HepG2 (cell line): ENCODE data around the gene SLC38A2. TPM values are rescaled to one million over a fixed set of nuclear protein-coding genes. Genes with fewer than 3 reads are reported as not detected.

ENCODE experiments used
- ARNT2 ChIP-seq: sonication (generic); formaldehyde crosslinking; IDR thresholded peaks from 2 replicates; pipeline ENCODE4 v1.8.0; 2022; ENCODE audit warnings: mild to moderate bottlenecking, low read depth, missing genetic modification reagents, moderate library complexity
- ATRX ChIP-seq: sonication (generic); formaldehyde crosslinking; IDR thresholded peaks from 2 replicates; pipeline ENCODE4 v1.4.0; 2020; ENCODE audit warnings: missing genetic modification reagents, borderline replicate concordance
- CEBPB ChIP-seq: IDR thresholded peaks from 2 replicates; pipeline ENCODE4 v1.6.1; 2011; ENCODE audit warnings: low read depth, low read length, improper control_type of control experiment, borderline replicate concordance
- FOXA3 ChIP-seq: IDR thresholded peaks from 2 replicates; pipeline ENCODE4 v1.6.1; 2016; ENCODE audit warnings: missing genetic modification reagents, missing compliant biosample characterization
- GPN1 ChIP-seq: sonication (generic); formaldehyde crosslinking; IDR thresholded peaks from 2 replicates; pipeline ENCODE4 v1.5.1; 2020; ENCODE audit warnings: missing genetic modification reagents, borderline replicate concordance
- GTF2F1 ChIP-seq: fragments of 150-350 bp; IDR thresholded peaks from 2 replicates; pipeline ENCODE4 v1.6.1; 2014; ENCODE audit warnings: low read length
- NAIF1 ChIP-seq: sonication (generic); formaldehyde crosslinking; IDR thresholded peaks from 2 replicates; pipeline ENCODE4 v1.5.0; 2020; ENCODE audit warnings: mild to moderate bottlenecking, missing genetic modification reagents, borderline replicate concordance
- NR2F2 ChIP-seq: IDR thresholded peaks from 2 replicates; pipeline ENCODE4 v1.6.1; 2012; ENCODE audit warnings: low read depth, inconsistent platforms, borderline replicate concordance
- PCBP2 ChIP-seq: fragments of 200-400 bp; formaldehyde crosslinking; optimal IDR thresholded peaks from 2 replicates; pipeline ENCODE3; 2018; ENCODE audit warnings: low read length, low read depth; ENCODE audit not compliant: poor library complexity, severe bottlenecking
- RAD21 ChIP-seq: fragments of 450-650 bp; formaldehyde crosslinking; IDR thresholded peaks from 2 replicates; pipeline ENCODE4 v1.5.0; 2020; ENCODE audit warnings: mild to moderate bottlenecking
- REPIN1 ChIP-seq: sonication (generic); formaldehyde crosslinking; IDR thresholded peaks from 2 replicates; pipeline ENCODE4 v1.8.0; 2022; ENCODE audit warnings: missing genetic modification reagents, low read depth, mild to moderate bottlenecking, borderline replicate concordance
- SALL1 ChIP-seq: sonication (generic); formaldehyde crosslinking; IDR thresholded peaks from 2 replicates; pipeline ENCODE4 v1.8.0; 2022; ENCODE audit warnings: mild to moderate bottlenecking, missing genetic modification reagents
- ZMYM4 ChIP-seq: sonication (generic); formaldehyde crosslinking; IDR thresholded peaks from 2 replicates; pipeline ENCODE4 v1.8.1; 2023; ENCODE audit warnings: mild to moderate bottlenecking, missing genetic modification reagents
- ZNF496 ChIP-seq: sonication (generic); formaldehyde crosslinking; IDR thresholded peaks from 2 replicates; pipeline ENCODE4 v1.8.1; 2023; ENCODE audit warnings: mild to moderate bottlenecking, moderate library complexity, missing genetic modification reagents; ENCODE audit not compliant: insufficient replicate concordance
- polyA plus RNA-seq, 8 experiments: library from polyadenylated mRNA; depleted of rRNA in 3 of 8; stranded (reverse) in 7 of 8; unstranded in 1 of 8; fragments of >200 nt; fragmentation: Illumina TruSeq in 4 of 8; extraction: Trizol in 4 of 8; gene quantifications; 2 replicates each; pipeline versions ENCODE4 v1.2.1 to v1.2.3, GENCODE V29; 2011 to 2016; ENCODE audit warnings: low read depth in 4 of 8, missing spikeins in 1 of 8, mixed read lengths in 1 of 8; ENCODE audit not compliant: insufficient read depth in 1 of 8
- total RNA-seq, 5 experiments: library from RNA; depleted of rRNA; stranded (reverse); fragments of >200 nt; fragmentation: Illumina TruSeq; extraction: Trizol; gene quantifications; 2 replicates each; pipeline ENCODE4 v1.2.3, GENCODE V29; 2016; ENCODE audit warnings: low read depth in 1 of 5
- TF ChIP-seq, protein P1 (sequence below): sonication (generic); formaldehyde crosslinking; IDR thresholded peaks from 2 replicates; pipeline ENCODE4 v1.4.0; 2020; ENCODE audit warnings: mild to moderate bottlenecking, missing genetic modification reagents, borderline replicate concordance
- TF ChIP-seq, protein P2 (sequence below): sonication (generic); formaldehyde crosslinking; IDR thresholded peaks from 2 replicates; pipeline ENCODE4 v1.5.0; 2020; ENCODE audit warnings: missing genetic modification reagents
- TF ChIP-seq, protein P3 (sequence below), 2 experiments: IDR thresholded peaks; 2 replicates each; pipeline ENCODE4 v1.6.1; 2011 to 2012; ENCODE audit warnings: low read length in 2 of 2, borderline replicate concordance in 1 of 2, low read depth in 1 of 2, mild to moderate bottlenecking in 1 of 2, moderate library complexity in 1 of 2

SLC38A2 gene
- total and polyA plus RNA-seq, 2 of the 13 experiments (the other 11 are each of a cell fraction or from before 2014, with no cell fraction given), result 368 to 880 TPM

DNA sequence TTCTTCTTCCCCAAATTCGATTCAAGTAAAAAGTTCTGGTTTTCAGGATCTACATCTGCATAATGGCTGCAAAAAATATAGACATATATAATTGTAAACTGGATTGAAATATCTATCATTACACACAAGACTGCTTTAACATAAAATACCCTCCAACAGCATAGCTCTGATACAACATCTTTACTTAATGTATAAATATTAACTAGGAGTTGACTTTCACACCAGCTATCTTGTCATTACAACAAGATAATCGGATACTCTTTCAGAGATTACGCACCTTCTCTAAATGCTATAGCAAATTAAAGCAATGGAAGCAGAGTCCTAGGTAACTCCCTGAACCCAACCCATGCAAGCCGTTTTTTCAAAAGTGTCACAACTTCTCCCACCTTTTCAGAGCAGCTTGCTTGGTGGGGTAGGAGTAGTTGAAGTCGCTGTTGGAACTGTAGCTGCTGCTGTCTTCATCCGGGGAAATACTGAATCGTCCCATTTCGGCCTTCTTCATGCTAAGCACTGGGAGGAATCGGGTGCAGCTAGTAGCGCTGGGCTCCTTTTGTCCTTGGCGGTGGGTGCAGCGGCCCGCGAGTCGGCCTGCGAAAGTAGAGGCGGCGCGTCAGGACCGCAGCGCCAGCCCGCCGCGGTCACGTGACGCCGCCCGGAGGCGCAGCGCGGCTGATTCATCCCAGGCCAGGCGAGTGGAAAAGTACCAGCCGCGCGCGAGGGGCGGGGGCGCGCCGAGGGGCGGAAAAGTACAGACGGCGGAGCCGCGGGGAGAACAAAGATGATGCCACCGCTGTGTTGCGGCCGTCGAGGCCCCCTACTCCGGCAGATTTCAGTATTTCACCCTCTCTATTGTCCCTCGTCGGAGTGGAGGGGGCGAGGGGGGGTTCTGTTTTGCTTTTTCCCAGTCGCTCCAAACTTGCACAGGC lies 1.5 kb downstream of the SLC38A2 start (continued):
- TF ChIP-seq, protein P1, sequence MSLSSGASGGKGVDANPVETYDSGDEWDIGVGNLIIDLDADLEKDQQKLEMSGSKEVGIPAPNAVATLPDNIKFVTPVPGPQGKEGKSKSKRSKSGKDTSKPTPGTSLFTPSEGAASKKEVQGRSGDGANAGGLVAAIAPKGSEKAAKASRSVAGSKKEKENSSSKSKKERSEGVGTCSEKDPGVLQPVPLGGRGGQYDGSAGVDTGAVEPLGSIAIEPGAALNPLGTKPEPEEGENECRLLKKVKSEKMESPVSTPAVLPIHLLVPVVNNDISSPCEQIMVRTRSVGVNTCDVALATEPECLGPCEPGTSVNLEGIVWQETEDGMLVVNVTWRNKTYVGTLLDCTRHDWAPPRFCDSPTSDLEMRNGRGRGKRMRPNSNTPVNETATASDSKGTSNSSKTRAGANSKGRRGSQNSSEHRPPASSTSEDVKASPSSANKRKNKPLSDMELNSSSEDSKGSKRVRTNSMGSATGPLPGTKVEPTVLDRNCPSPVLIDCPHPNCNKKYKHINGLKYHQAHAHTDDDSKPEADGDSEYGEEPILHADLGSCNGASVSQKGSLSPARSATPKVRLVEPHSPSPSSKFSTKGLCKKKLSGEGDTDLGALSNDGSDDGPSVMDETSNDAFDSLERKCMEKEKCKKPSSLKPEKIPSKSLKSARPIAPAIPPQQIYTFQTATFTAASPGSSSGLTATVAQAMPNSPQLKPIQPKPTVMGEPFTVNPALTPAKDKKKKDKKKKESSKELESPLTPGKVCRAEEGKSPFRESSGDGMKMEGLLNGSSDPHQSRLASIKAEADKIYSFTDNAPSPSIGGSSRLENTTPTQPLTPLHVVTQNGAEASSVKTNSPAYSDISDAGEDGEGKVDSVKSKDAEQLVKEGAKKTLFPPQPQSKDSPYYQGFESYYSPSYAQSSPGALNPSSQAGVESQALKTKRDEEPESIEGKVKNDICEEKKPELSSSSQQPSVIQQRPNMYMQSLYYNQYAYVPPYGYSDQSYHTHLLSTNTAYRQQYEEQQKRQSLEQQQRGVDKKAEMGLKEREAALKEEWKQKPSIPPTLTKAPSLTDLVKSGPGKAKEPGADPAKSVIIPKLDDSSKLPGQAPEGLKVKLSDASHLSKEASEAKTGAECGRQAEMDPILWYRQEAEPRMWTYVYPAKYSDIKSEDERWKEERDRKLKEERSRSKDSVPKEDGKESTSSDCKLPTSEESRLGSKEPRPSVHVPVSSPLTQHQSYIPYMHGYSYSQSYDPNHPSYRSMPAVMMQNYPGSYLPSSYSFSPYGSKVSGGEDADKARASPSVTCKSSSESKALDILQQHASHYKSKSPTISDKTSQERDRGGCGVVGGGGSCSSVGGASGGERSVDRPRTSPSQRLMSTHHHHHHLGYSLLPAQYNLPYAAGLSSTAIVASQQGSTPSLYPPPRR, result peak; percentile 38; the same call in 1 of the 2 replicates
- TF ChIP-seq PCBP2 (no peak), ZNF496 (no peak), RAD21 (CRISPR knock-in tag) (peak; percentile 69), NAIF1 (0 out of 2 replicates have a peak, but pooled peaks have one; percentile 76), FOXA3 (peak; percentile 44), REPIN1 (CRISPR knock-in tag) (peak; percentile 80; the same call in 1 of the 2 replicates), ATRX (CRISPR knock-in tag) (no peak), ARNT2 (CRISPR knock-in tag) (peak; percentile 41; the same call in 1 of the 2 replicates), CEBPB (no peak), GTF2F1 (peak; percentile 70; the same call in 1 of the 2 replicates), ZMYM4 (CRISPR knock-in tag) (no peak), NR2F2 (no peak), GPN1 (CRISPR knock-in tag) (no peak), SALL1 (CRISPR knock-in tag) (peak; percentile 89)
- TF ChIP-seq, protein P2, sequence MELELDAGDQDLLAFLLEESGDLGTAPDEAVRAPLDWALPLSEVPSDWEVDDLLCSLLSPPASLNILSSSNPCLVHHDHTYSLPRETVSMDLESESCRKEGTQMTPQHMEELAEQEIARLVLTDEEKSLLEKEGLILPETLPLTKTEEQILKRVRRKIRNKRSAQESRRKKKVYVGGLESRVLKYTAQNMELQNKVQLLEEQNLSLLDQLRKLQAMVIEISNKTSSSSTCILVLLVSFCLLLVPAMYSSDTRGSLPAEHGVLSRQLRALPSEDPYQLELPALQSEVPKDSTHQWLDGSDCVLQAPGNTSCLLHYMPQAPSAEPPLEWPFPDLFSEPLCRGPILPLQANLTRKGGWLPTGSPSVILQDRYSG, result no peak
- TF ChIP-seq, protein P3, sequence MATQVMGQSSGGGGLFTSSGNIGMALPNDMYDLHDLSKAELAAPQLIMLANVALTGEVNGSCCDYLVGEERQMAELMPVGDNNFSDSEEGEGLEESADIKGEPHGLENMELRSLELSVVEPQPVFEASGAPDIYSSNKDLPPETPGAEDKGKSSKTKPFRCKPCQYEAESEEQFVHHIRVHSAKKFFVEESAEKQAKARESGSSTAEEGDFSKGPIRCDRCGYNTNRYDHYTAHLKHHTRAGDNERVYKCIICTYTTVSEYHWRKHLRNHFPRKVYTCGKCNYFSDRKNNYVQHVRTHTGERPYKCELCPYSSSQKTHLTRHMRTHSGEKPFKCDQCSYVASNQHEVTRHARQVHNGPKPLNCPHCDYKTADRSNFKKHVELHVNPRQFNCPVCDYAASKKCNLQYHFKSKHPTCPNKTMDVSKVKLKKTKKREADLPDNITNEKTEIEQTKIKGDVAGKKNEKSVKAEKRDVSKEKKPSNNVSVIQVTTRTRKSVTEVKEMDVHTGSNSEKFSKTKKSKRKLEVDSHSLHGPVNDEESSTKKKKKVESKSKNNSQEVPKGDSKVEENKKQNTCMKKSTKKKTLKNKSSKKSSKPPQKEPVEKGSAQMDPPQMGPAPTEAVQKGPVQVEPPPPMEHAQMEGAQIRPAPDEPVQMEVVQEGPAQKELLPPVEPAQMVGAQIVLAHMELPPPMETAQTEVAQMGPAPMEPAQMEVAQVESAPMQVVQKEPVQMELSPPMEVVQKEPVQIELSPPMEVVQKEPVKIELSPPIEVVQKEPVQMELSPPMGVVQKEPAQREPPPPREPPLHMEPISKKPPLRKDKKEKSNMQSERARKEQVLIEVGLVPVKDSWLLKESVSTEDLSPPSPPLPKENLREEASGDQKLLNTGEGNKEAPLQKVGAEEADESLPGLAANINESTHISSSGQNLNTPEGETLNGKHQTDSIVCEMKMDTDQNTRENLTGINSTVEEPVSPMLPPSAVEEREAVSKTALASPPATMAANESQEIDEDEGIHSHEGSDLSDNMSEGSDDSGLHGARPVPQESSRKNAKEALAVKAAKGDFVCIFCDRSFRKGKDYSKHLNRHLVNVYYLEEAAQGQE (IDR thresholded peaks at IDR 0.05; ENCODE audit: borderline replicate concordance in 1 of 2, low read depth in 1 of 2, low read length in 2 of 2), result peak in 1 of 2 experiments; percentile 46; a peak in 1 of 4 replicates
